Renal cortical epithelial cell (primary cell): ENCODE data around the gene KRTAP5-2. TPM values are rescaled to one million over a fixed set of nuclear protein-coding genes. Genes with fewer than 3 reads are reported as not detected.
"Not testable (repeated sequence)": the region's sequence is repeated elsewhere in the genome, so short reads cannot be mapped to it uniquely, and the experiment has no call there.

ENCODE experiments used
- DNase-seq: peaks from one replicate; pipeline ENCODE4 v3.0.0-alpha.2; 2011; ENCODE audit warnings: low read depth
- total RNA-seq: library from RNA; depleted of rRNA; stranded (reverse); fragments of >200 nt; gene quantifications from 2 replicates; pipeline ENCODE4 v1.2.3, GENCODE V29; 2014

KRTAP5-2 gene, protein sequence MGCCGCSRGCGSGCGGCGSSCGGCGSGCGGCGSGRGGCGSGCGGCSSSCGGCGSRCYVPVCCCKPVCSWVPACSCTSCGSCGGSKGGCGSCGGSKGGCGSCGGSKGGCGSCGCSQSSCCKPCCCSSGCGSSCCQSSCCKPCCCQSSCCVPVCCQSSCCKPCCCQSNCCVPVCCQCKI
- total RNA-seq = not detected in 2 replicates

GRCh38 chr11:1597994-1598380 lies at the start of gene KRTAP5-2:
Gene KRTAP5-2 (minus strand): TSS chr11:1598294. CDS start chr11:1598250, 44 bp downstream.
- no peak for DNase-seq

DNA sequence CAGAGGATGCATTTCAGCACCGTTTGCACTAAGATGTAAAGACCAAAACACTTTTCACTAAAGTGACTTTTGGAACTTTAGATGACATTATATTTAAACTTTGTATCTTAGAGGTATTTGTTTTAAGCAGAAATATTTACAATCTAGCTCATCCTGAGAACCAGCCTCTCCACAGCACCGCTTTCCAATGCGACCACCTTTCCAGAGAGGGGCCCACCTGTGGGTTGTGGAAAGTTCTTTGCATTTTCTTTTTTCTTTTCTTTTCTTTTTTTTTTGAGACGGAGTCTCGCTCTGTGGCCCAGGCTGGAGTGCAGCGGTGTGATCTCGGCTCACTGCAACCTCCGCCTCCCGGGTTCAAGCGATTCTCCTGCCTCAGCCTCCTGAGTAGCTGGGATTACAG lies 48.4 kb upstream of the KRTAP5-2 start:
- DNase-seq = not testable (repeated sequence)

DNA sequence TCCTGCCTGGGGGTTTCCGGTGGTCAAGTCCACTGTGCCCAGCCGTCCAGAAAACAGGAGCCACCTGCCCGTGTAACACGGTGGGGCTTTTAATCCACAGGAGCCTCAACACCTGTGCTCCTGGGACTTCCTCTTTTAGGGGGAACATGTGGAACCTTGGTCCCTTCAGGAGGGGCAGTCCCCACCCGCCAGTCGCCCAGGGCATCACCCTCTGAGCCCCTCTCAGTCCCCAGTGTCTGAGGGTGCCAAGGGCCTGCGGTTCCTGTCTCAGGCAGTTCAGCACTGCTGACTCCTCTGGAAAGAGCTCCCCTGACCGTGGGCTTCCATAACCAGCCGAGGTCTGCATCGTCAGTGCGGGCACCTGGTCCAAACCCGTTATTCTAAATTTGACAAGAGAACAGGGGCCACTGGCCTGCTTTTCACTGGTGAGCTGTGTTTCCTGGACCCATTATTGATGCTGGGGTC lies 47.3 kb upstream of the KRTAP5-2 start:
- no peak for DNase-seq

DNA sequence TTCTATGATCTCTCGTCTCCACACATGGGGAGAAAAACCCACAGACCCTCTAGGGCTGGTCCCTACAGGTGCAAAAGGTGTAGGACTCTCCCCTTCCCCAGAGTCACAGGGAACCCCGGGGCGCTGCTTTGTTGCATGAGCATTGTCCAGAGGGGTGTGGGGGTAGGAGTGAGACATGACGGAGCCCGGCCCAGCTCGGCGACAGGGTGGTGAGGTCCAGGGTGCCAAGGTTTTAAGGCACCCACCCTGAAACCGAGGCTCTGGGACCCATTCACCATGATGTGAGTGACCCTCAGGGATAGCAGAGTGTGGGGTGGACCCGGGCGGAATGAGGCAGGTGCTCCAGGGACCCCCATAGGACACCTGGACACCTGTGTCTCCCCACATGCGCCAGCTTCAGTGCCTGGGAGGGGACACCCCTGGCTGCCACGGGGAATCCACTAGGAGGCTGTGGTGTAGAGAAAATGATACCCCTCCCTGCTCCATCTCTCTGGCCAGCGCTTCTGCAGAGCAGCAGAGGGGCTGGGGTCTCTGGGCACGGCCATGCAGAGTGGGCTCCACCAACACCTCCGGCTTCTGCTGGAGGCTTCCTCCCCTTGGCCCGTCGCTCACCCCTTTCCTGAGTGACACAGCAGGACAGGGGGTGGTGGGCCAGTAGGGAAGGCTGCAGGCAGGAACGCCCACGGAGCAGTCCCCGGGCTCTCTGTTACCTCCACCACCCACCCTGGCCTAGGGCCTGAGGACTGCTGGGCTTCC lies 46.7 kb upstream of the KRTAP5-2 start:
- DNase-seq = no peak

GRCh38 chr11:1643146-1643690 lies 45.1 kb upstream of the KRTAP5-2 start:
- DNase-seq = no peak

DNA sequence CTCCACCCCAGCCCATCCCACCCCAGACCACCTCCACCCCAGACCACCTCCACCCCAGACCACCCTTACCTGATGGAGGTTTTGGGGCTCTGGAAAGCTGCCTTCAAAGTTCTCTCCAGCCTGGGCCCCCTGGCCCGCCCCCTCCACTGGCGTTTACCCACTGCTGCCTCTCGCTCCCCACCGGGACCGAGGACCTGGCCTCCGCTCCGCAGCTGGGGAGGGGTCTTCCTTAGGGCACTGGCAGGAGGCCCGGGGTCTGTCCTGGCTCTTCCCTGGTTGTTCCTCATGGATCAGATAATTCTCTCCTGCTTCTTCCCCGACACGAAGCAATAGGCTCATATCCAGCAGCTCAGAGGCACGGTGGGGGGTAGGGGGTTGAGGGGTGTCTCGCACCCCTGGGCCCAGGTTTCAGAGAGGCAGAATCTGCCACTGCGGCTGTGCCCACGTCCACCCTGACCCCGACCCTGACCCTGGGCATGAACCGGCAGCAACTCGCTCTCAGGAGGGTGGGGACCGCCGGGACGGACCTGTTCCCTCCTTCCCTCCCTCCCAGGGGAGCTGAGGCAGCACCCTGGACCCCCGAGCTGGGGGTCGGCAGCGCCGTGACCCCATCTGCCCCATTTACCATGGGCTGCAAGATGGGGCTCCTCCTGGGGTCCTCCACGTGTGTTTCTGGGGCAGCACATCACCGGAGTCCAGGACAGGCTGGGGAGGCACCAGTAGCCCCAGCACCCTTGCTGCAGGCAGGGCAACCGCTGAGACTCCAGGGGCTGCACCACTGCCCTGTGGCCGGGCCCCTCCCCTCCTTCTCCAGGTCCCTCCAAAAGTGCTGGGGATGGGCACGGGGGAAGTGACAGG lies 44.4 kb upstream of the KRTAP5-2 start:
- DNase-seq = no peak

GRCh38 chr11:1641096-1641495 lies 43.0 kb upstream of the KRTAP5-2 start:
- DNase-seq = no peak

GRCh38 chr11:1640076-1640946 lies 42.2 kb upstream of the KRTAP5-2 start:
- DNase-seq = no peak

GRCh38 chr11:1639666-1640065 lies 41.6 kb upstream of the KRTAP5-2 start:
- DNase-seq = no peak

DNA sequence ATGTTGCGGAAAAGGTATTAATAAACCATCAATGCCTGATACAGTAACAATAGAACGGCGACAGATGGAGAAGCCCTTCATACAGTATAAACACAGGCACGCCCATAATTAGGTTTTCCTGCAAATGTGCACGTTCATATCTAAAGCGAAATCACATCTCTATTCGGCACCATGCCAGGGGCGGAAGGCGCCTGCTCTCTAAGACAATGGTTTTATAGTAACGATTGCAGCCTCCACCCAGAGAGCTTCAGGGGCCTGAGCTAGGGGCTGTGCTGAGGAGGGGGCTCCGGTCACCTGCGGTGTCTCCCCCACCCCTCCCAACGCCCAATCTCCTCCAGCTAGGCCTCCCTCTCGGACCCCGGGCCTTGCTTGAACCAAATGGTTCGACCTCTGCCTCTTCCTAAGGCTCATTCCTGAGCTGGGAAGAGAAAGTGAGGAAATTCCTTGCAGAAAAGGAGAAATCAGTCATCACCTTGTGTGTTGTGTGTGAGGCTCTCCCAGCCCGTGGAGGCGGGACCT lies 41.1 kb upstream of the KRTAP5-2 start:
- no peak for DNase-seq

- no peak for DNase-seq
Measured at GRCh38 chr11:1638344-1638743, 40.2 kb upstream of the KRTAP5-2 start.

DNA sequence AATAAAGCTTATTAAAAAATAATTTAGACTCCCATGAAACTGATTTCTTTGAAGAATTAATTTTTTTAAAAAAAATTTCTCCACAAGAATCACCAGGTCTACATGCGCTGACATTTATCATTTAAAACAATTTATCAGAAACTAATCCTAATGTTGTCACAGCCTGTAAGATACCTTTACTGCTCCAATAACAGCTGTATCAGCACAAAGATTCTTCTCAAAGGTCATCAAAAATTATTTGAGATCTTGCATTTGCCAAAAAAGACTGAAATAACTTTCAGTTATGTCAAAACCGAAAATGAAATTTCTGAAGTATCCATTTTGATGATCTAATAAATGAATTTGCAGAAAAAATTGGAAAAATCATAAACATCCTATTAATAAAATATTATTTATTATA lies 39.5 kb upstream of the KRTAP5-2 start:
- no peak for DNase-seq

GRCh38 chr11:1636291-1636950 lies 38.3 kb upstream of the KRTAP5-2 start:
- DNase-seq = no peak

DNA sequence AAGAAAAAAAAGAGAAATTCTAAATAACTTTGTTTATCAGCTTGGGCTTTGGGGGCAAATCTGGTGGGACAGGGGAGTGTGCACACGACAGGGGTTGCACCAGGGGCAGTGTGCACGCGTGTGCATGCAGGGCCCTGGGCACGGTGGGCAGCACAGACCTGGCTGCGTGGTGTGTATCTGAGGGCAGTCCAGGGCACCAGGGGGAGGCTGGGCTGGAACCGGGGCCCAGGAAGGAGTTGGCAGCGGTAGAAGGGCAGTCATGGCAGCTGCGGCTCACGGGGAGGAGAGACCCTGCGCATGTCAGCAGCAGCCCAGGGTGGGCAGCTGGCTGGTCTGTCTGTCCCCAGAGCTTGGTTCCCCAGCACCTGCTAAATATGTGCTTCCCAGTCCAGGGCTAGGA lies 35.8 kb upstream of the KRTAP5-2 start:
- DNase-seq = no peak

- DNase-seq = no peak
Measured at GRCh38 chr11:1632053-1632714, 34.1 kb upstream of the KRTAP5-2 start.

GRCh38 chr11:1631066-1631568 lies 33.0 kb upstream of the KRTAP5-2 start:
- DNase-seq = no peak

GRCh38 chr11:1630271-1630670 lies 32.2 kb upstream of the KRTAP5-2 start:
- DNase-seq = no peak

- no peak for DNase-seq
Measured at GRCh38 chr11:1629326-1630185, 31.5 kb upstream of the KRTAP5-2 start, which contains the start of gene KRTAP5-5. Gene KRTAP5-5 (plus strand): TSS chr11:1629775. CDS start chr11:1629841, 66 bp downstream.
